Esophagus squamous epithelium (tissue), 4 donors: Measurements from ENCODE around the gene COL6A5.

Experiments
- CTCF ChIP-seq, 6 experiments: fragments of 450-650 bp in 4 of 6; fragments of 200-600 bp in 2 of 6; sonication (generic) in 2 of 6; IDR thresholded peaks; one replicate each; pipeline ENCODE4 v1.5.1; 2016 to 2019; ENCODE audit warnings: antibody characterized with exemption in 6 of 6, mild to moderate bottlenecking in 4 of 6, moderate library complexity in 4 of 6
- POLR2A ChIP-seq, 4 donors: fragments of 450-650 bp; IDR thresholded peaks; one replicate each; pipeline ENCODE4 v1.6.1; 2017; ENCODE audit warnings: antibody characterized with exemption in 4 of 4, mild to moderate bottlenecking in 4 of 4, moderate library complexity in 3 of 4

- no peak for TF ChIP-seq CTCF (IDR thresholded peaks at IDR 0.05)
- no peak for TF ChIP-seq POLR2A (IDR thresholded peaks at IDR 0.05)
These were observed 117.7 kb downstream of the COL6A5 start for GRCh38 chr3:130463221-130463620.
